SKM-1 treated with dmso at 0.1 percent for 144 hours (cell line): ENCODE measurements around the gene VRK3.
"Not testable (repeated sequence)": the region's sequence is repeated elsewhere in the genome, so short reads cannot be mapped to it uniquely, and the experiment has no call there.

Experiments used
- DNase-seq: peaks from one replicate; lab custom pipeline; 2025; ENCODE audit not compliant: unreplicated experiment; lab: John Stamatoyannopoulos, UW

Gene VRK3

DNA sequence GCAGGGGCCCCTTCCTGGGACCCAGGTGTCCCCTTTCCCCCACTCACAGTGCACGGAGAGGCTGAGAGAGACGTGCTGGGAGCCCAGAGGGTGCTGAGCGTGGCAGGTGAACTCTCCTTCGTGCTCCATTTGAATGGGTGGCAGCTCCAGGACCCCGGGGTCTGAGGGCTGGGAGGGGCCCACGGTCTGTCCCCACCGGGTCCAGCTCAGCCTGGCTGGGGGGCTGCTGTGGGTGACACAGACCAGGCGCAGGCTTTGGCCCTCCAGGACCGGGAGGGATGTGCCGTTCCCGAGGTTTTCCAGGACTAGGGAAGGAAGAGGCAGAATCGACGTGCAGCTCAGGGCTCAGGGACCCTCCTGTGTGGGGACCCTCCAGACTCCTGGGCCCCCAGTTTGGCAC lies 66.6 kb downstream of the VRK3 start:
- DNase-seq, result not testable (repeated sequence)

DNA sequence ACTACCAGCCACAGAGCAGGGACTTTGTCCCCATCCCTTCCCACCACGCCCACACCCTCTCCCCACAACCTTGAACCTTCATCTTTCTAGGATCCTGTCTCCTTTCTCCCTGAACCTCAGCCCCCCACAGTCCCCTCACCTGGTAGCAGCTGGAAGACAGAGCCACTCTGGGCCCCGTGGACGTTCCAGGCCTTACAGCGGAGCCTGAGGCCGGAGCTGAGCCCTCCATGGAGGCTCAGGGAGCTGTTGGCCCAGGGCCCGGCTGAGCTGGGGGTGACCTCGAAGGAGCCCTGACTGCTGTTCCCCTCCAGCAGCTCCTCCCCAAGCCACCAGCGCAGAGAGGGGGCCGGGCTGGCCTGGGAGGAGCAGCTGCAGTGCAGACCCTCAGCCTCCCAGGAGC lies 67.0 kb downstream of the VRK3 start:
- not testable (repeated sequence) for DNase-seq

DNA sequence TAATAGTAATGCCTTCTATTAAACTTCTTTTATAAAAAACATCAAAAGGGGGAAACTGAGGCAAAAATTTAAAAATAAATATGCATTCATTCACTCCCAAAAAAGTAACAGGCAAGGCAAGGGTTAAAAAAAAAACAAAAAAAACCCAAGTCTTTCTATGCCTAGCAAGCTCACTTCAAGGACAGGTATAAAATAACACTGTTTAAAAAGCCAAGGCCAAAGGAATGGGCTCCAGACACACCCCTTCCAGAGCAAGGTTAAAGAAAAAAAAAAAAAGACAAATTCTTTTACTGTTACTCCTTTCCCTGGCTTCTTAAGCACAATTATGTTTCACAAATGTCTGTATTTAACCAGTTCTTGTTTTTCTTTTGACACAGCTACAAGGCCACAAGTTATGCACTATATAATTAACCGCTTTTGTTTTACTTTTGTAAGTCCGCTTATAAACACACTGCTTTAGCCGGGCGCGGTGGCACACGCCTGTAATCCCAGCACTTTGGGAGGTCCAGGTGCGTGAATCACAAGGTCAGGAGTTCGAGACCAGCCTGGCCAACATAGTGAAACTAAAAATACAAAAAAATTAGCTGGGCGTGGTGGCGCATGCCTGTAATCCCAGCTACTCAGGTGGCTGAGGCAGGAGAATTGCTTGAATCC lies 67.8 kb downstream of the VRK3 start:
- no peak for DNase-seq

DNA sequence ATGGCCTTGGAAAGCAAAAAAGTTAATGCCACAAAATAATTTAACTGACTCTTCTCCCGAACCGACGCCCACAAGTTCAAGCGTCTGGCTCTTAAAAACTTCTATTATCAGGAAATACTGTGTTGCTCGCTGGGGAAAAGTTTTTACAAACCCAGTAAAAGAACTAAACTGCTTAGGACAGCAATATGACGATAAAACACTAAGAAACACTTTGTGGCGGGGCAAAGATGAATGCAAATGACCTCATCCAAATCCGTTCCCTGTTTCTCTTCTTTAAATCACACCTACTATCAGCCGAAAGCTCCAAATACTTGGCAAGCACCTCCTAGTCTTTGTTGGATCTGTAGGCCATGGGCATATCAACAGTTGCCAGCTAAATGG lies 69.1 kb downstream of the VRK3 start:
- no peak for DNase-seq

DNA sequence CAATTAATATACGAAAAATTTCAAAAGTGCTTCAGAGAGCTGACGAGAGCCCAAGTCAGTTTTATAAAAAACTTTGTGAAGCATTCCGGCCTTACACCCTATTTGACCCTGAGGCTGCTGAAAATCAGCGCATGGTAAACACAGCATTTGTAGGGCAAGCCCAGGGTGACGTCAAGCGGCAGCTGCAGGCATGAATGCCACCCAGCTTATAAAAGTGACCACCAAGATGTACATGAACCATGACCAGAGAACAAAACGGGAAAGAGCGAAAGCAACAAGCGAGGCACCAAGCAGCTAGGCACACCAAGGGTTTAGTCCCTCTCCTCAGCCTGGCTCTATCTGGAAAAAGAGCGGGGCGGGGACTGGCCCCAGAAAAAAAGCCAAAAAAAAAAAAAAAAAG lies 70.2 kb downstream of the VRK3 start:
- DNase-seq, result no peak

DNA sequence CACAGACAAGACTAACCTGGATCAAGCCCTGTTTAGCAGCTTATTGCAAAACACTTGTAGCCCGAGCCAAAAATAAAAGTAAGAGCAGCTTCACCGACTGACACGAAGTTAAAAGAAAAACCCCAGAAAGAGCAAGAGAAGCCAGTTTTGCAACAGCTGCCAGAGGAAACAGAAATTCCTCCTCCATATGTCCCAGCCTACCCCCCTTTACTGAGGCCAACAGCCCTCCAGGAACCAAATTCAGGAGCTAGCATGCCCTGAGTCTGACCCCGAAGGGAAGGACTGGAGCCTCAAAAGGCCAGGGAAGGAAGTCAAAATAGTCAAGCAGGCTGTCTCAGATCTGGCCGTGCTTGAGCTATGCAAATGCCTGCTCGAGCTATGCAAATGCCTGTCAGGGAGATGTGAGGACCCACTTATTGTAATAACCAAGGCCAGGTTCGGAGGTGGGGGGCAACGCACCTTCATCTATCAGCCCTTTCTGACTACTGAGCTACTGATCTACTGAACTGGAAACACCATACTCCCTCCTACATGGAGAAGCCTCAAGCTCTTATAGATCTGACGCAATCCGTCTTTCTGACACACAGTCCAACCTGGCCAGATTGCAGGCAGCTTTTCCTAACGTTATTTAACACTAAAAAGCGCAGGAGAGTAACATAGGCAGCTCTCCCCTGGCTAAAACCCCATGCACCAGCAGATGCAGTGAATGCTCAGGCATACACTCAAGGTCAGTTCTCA lies 70.9 kb downstream of the VRK3 start:
- no peak for DNase-seq

DNA sequence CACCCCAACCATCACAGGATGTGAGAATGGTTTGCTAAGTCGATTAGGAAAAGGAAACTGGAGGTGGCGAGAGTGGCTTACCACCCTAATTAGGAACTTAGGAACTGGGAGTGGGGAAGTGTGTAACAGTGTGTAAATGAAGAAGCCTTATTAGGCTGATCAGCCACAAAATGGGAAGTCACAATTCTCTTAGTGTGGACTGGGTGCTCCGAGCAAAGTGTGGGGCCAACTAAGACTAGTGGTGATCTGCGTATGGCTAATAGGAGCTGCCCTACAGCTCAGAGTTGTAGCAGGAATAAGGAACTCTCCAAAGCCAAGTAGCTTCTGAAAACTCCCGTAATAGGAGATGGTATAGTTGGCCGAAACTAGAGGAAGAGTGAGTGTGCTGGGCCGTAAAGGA lies 71.8 kb downstream of the VRK3 start:
- DNase-seq, result no peak

DNA sequence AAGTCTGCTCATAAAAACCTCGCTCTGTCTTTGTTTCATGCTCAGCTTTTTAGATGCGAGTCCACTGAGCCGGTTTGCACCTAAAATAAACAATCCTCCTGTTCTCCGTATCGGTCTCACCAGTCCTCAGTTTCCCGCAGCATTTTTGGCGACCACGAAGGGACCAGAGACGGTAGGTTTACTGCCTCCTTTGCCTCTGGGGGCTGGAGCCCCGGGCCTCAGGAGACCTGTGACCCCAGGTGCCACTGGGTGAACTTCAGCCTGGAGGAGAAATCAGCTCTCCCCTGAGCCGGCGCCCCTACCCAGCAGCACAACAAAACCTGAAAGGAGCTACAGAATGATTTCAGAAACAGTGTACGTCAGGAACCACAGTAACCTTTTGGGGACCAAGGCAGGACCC lies 72.3 kb downstream of the VRK3 start:
- no peak for DNase-seq

DNA sequence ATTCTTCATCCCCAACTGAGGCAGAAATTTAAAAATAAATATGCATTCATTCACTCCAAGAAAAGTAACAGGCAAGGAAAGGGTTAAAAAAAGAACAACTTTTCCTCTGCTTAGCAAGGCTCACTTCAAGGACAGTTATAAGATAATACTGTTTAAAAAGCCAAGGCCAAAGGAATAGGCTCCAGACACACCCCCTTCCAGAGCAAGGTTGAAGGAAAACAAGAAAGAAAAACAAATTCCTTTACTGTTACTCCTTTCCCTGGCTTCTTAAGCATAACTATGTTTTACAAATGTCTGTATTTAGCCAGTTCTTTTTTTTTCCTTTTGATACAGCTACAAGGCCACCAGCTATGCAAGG lies 72.7 kb downstream of the VRK3 start:
- no peak for DNase-seq

DNA sequence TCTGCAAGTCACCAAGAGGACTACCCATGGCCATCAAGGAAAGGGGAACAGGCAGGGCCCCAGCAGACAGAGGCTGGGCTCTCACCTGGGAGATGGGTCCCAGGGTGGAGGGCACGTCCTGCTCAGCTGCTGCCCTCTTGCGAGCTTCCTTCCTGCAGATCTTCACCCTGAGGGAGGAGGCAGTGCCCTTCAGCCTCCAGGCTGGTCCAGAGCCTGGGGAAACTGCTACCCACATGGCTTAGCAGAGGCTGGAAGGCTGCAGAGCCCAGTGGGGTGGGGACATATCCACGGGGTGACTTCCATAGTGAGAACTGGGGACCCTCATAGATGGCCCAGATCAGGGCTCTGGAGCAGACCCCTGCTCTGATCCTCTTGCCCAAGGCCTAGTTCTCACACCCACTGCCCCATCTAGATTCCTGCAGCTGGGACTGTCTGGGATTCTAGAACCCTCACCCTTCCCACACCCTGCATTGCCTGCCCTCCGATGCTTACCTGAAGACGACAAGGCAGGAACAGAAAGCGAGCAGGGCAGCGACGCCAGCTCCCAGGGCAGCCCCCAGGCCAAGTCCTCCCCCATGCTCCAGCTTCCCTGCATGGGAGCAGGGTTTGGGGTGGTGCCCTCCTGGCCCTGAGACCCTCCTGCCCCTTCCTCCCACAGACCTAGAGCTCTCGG lies 73.2 kb downstream of the VRK3 start:
- no peak for DNase-seq

DNA sequence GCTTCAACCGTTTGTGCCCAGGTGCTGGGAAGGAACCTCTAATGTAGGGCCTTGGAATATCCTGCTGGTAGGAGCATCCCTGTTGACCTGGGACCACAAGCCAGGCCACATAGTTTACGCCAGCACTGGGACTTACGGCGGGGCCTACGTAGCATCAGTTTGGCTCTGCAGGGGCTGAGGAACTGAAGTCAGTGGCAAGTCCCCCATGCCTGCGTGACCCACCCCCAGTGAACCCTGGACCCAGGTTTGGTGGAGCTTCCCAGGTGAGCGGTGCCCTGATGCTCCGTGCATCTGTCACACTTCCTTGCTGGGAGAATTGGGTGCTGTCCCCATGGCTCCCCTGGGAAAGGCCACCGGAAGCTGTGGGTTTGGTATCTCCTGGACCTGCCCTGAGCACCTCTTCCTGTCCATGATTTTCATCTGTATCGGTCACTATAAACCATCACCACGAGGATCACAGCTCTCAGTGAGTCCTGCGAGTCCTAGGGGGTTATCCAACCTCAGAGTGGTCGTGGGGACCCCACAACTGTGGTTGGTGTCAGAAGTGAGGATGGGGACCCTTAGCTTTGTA lies 74.1 kb downstream of the VRK3 start:
- no peak for DNase-seq

DNA sequence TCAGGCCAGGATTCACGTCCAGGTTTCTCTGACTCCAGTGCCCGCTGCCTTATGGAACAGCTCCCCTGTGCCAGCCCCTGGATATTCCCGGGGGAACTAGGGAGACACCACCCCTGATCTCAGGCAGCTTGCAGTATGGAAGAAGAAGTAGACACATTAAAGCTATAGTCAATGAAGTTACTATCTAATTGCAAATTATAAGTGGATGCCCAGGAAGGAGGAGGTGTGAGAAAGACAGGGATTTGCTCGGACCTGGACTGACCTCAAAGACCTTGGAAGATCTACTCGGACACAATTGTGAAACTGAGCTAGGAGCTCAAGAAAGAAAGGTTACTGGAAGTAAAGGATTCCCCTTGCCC lies 74.6 kb downstream of the VRK3 start:
- DNase-seq, result no peak

DNA sequence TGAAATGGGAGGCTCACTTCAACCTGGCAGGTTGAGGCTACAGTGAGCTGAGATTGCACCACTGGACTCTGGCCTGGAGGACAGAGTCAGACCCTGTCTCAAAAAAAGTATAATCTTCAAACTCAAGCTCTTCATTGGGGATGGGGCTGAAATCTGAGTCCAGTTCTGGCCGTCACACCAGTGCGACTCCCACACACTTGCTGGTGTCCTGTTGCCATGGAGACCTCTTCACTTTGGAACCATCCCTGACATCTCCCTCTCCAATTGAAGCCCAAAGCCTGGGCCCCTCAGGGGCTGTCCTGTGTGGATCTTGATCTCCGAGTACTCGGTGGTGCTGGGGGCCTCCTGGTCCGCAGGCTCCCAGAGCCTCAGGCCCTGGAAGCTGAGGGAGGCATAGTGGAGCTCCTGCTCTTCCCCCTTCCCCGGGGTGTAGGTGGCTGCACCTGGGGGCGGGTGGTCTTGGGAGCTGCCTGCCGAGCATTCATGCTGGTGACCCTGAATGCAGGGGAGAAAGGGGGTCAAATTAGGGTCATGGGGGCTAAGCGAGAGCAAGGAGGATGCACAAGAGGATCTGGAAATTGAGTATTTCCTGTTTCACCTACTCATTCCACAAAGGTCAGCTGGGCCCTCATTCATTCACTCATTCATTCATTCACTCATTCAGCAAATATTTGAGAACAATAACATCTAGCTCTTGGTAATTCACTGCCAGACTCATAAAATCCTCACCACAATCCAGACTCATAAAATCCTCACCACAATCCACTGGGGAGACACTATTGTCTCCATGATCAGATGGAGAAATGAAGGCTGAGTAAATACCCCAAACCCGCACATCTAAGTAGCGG lies 75.2 kb downstream of the VRK3 start:
- no peak for DNase-seq

DNA sequence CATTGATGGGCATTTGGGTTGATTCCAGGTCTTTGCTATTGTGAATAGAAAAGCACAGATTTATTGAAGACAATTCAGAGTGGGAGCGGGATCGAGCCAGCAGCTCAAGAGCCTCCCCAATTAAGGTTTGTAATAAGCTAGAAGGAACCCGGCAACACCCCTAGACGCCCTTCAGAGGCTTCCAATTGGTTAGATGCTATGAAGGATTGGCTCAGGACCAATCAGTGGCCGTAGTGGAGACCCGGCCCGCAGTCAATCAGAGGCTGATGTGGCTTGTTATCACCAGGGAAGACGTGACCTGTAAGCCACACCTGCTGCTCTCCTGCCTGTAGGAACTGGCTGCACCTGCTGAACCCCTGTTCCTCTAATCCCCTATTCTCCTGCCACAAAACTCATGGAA lies 78.8 kb downstream of the VRK3 start:
- no peak for DNase-seq

DNA sequence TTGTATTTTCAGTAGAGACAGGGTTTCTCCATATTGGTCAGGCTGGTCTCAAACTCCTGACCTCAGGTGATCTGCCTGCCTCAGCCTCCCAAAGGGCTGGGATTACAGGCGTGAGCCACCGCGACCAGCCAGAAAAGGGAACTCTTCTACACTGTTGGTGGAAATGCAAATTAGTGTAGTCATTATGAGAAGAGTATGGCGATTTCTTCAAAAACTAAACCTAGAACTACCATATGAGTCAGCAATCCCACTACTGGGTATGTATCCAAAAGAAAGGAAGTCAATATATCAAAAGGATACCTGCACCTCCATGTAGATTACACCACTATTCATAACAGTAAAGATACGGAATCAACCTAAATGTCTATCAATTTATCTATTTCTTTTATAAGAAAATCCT lies 80.6 kb downstream of the VRK3 start:
- DNase-seq, result not testable (repeated sequence)

DNA sequence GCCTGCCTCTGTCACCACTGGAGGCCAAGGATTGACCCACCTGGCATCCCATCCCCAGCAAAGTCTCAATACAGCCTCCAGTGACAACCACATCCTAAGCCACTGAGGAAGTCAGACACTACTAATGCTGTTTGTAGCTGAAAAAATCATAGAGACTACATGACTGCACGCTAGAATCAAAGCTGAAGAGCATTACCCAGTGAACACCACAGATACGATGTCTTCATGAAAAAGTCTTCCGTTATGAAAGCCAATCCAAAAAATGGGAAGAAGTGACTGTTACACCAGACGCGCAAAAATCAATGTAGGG lies 84.7 kb downstream of the VRK3 start:
- DNase-seq, result no peak

DNA sequence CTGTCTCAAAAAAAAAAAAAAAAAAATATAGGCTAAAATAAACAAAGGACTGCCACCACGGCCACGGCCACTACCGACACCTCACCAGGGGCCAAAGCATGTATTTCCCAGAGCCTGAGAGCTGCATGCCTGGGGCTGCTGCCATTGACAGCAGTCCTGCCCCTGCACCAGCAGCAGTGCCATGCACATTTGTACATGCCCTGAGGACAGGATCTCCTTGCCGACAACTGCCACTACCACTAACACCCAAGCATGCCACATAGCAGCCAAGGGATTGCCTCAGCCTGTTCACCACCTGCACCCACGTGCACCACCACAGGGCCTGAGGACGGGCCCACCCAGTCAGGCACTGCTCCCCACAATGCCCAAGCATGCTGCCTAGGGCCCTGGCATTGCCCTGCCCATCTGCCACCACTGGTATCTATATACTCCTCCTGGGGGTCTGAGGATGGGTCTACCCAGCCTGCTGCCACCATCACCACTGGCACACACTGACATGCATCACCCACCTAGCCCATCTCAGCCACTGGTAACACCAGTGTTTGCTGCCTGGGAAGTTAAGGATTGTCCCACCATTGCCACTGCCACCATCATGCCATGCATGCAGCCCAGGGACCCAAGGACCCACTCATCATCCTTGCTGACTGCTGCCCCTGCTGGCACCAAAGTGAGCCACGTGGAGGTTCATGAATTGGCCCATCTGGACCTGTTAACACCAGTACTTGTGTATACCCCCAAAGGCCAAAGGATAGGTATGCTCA lies 85.3 kb downstream of the VRK3 start:
- DNase-seq, result no peak

DNA sequence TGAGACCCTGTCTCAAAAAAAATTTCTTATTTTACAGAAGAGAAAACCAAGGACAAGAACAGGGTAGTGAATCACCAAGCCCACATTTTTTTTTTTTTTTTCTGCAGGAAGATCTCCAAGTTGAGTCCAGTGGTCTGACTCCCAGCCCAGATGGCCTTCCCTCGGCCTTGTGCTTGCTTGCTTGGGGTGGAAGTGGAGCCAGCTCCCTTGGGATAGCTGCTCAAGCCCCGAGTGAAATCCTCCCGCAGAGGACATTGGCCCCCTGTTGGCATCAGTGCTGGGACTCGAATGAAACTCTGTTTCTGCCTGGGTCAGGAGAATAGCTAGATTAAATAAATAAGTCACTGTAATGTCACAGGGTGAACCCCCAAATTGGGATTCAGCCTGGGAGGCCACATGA lies 86.5 kb downstream of the VRK3 start:
- no peak for DNase-seq

DNA sequence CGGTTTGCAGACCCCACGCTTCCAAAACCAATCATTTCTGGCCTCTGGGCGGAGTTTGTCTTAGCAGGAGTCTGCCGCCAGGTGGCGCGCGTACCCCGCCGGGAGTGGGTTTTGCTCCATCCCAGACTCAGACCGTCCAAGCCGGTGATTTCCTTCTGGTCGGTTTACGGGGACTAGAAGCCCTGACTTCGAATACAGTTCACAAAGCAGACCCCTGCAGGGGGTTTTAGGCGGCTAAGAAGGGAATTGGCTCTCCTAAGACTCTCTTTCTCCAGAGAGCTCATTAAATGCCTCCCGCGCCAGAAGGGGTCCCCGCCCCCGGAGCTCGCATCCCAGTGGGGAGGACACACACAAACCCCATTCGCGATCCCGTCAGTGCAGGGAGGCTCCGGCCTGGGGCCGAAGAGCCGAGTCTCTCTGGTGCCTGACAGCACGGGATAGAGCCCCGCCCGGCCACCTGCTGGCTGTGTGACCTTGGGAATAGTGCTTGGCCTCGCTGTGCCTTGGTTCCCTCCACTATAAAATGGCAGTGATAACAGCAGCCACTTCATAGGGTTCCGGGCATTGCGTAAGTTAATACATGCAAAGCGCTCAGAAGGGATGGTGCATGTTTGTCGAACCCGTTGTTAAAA lies 87.3 kb downstream of the VRK3 start:
- DNase-seq, result no peak

DNA sequence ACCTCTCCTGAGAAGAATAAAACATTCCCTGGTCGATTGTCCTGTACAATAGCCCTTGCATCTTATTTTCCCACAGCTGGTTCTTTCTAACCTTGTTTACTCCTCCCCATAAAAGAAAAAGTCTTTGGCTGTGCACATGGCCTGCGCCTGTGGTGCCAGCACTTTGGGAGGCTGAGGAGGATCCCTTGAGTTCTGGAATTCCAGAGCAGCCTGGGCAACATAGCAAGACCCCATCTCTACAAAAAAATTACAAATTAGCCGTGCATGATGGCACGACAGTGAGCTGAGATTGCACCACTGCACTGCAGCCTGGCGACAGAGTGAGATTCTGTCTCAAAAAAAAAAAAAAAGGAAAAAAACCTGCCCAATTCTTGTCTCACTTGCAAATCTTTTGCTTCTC lies 88.6 kb downstream of the VRK3 start:
- no peak for DNase-seq
